ENCODE results near the gene SV2A.
A peak's percentile ranks its signal among the peaks of the same experiment; 100 is the strongest.
"Not testable (repeated sequence)": the region's sequence is repeated elsewhere in the genome, so short reads cannot be mapped to it uniquely, and the experiment has no call there.

Gene SV2A

DNA sequence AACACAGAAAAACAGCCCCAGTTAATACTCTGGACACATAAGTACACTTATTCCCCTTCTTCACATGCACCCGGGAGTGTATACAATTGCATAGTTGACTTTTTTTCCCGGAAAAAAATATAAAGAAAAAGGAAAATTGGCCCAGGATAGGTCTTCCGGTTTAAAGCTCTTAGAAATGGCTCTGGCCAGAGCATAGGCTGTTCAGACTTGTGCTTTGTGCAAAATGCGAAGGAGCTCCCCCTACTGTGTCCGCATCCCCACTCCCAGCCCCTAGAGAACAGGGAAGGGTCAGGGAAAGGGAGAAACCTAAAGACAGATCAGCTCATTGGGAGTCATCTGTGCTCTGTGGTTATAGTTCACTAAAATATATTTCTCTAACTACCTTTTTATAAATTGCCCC, 24.6 kb upstream of the SV2A start:
- no peak for TF ChIP-seq REST (IDR thresholded peaks at IDR 0.05; ENCODE audit: insufficient replicate concordance, low read depth)
- TF ChIP-seq GABPA (IDR thresholded peaks at IDR 0.05; ENCODE audit: low read depth): no peak
- TF ChIP-seq, protein P1, sequence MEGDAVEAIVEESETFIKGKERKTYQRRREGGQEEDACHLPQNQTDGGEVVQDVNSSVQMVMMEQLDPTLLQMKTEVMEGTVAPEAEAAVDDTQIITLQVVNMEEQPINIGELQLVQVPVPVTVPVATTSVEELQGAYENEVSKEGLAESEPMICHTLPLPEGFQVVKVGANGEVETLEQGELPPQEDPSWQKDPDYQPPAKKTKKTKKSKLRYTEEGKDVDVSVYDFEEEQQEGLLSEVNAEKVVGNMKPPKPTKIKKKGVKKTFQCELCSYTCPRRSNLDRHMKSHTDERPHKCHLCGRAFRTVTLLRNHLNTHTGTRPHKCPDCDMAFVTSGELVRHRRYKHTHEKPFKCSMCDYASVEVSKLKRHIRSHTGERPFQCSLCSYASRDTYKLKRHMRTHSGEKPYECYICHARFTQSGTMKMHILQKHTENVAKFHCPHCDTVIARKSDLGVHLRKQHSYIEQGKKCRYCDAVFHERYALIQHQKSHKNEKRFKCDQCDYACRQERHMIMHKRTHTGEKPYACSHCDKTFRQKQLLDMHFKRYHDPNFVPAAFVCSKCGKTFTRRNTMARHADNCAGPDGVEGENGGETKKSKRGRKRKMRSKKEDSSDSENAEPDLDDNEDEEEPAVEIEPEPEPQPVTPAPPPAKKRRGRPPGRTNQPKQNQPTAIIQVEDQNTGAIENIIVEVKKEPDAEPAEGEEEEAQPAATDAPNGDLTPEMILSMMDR (IDR thresholded peaks at IDR 0.05; ENCODE audit: insufficient read depth, low read length): no peak
- no peak for TF ChIP-seq SPI1 (IDR thresholded peaks at IDR 0.05; ENCODE audit: borderline replicate concordance, low read depth)
- TF ChIP-seq POLR2AphosphoS5 (IDR thresholded peaks at IDR 0.05; ENCODE audit: low read depth): no peak
- H3K27me3 ChIP-seq (ENCODE audit: insufficient read depth, poor library complexity, severe bottlenecking): no peaks in the 10 kb centered on the region
- no peak overlapping the region for H3K4me3 ChIP-seq (replicated peaks; ENCODE audit: insufficient read depth, low read length)
- H3K27ac ChIP-seq (replicated peaks): no peak overlapping the region
- no peak for DNase-seq (ENCODE audit: low read depth in 1 of 2, low spot score in 1 of 2)

GRCh38 chr1:149940427-149940826, 22.8 kb upstream of the SV2A start:
- Histone ChIP-seq H3K27ac (replicated peaks) (no peak overlapping the region), H3K4me3 (replicated peaks; ENCODE audit: insufficient read depth, low read length) (no peak overlapping the region), H3K27me3 (ENCODE audit: insufficient read depth, poor library complexity, severe bottlenecking) (no peaks in the 10 kb centered on the region)
- no peak for DNase-seq (ENCODE audit: low read depth in 1 of 2, low spot score in 1 of 2)
- TF ChIP-seq GABPA (IDR thresholded peaks at IDR 0.05; ENCODE audit: low read depth): no peak
- TF ChIP-seq SPI1 (IDR thresholded peaks at IDR 0.05; ENCODE audit: borderline replicate concordance, low read depth): no peak
- TF ChIP-seq, protein P1 (IDR thresholded peaks at IDR 0.05; ENCODE audit: insufficient read depth, low read length): no peak
- no peak for TF ChIP-seq POLR2AphosphoS5 (IDR thresholded peaks at IDR 0.05; ENCODE audit: low read depth)
- TF ChIP-seq REST (IDR thresholded peaks at IDR 0.05; ENCODE audit: insufficient replicate concordance, low read depth): no peak

- not testable (repeated sequence) for DNase-seq (ENCODE audit: low read depth in 1 of 2, low spot score in 1 of 2); H3K27ac ChIP-seq (replicated peaks); H3K27me3 ChIP-seq (ENCODE audit: insufficient read depth, poor library complexity, severe bottlenecking); H3K4me3 ChIP-seq (replicated peaks; ENCODE audit: insufficient read depth, low read length)
These were observed 21.0 kb upstream of the SV2A start for GRCh38 chr1:149938668-149939003.

- peak in 1 of 2 experiments; percentile 8 for DNase-seq (ENCODE audit: low read depth in 1 of 2, low spot score in 1 of 2)
- no peak for TF ChIP-seq GABPA (IDR thresholded peaks at IDR 0.05; ENCODE audit: low read depth)
- no peak for TF ChIP-seq SPI1 (IDR thresholded peaks at IDR 0.05; ENCODE audit: borderline replicate concordance, low read depth)
- no peak for TF ChIP-seq REST (IDR thresholded peaks at IDR 0.05; ENCODE audit: insufficient replicate concordance, low read depth)
- TF ChIP-seq, protein P1 (IDR thresholded peaks at IDR 0.05; ENCODE audit: insufficient read depth, low read length): no peak
- no peak for TF ChIP-seq POLR2AphosphoS5 (IDR thresholded peaks at IDR 0.05; ENCODE audit: low read depth)
- no peak overlapping the region for H3K4me3 ChIP-seq (replicated peaks; ENCODE audit: insufficient read depth, low read length)
- peak overlapping the region; percentile 51 for H3K27ac ChIP-seq (replicated peaks)
- no peaks in the 10 kb centered on the region for H3K27me3 ChIP-seq (ENCODE audit: insufficient read depth, poor library complexity, severe bottlenecking)
These were observed 20.1 kb upstream of the SV2A start for GRCh38 chr1:149937759-149938158.

Measured in HL-60 (cell line).